GM20000 (cell line): Measurements from ENCODE around the gene ADAMTS2.

Source experiments
- DNase-seq: peaks from one replicate; pipeline ENCODE4 v3.0.0; 2012; ENCODE audit warnings: low spot score
- CTCF ChIP-seq: IDR thresholded peaks from 2 replicates; pipeline ENCODE4 v1.5.1; 2012; ENCODE audit warnings: mild to moderate bottlenecking, control low read depth; ENCODE audit errors: extremely low read depth, missing control alignments

The ADAMTS2 gene

GRCh38 chr5:179242676-179243075, 102.6 kb downstream of the ADAMTS2 start:
- no peak for TF ChIP-seq CTCF
- DNase-seq = no peak

DNA sequence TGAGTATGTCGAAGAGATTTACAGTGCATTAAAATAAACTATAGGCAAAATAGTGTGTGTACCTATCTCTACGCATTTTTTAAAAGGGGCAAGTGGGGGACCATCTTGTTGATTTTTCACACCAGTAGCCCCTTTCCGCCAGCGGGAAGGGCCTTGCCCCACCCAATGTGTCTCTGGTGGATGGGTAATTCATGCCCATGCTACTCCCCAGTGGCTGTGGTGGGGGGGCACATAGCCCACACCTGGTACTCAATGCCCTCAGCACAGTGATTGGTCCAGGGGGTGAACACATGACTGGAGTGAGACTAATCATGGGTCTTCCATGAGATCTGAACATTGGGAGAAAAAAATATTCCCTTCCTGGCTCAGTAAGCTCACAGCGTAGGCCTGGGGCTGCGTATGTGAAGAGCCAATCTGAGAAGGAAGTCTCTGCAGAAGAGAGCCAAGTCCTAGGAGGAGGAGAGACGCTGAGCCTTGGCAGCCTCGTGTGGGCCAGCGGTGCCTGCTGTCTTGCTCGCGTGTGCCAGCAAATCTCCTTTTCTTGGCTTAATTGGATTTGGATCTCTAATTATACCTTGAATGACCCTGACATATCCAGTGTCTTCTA, 103.4 kb downstream of the ADAMTS2 start:
- DNase-seq = no peak
- no peak for TF ChIP-seq CTCF

DNA sequence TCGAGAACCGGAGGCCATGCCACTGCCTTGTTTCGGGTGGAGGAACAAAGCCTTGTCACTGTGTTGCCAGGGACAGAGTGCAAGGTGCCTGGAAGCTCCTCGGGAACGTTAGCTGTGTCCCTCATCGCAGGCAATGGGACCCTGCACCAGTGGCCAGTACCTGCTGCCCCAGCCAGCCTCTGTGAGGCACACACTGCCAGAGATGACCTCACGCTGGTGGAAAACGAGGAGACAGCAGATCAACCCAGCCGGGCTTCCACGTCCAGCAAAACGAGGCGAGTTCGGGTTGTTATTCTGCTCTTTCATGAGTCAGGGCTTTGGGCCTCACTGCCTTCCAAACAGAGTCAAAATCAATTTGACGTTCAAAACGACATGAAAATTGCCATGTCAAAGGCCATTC, 104.1 kb downstream of the ADAMTS2 start:
- TF ChIP-seq CTCF = no peak
- DNase-seq = no peak

DNA sequence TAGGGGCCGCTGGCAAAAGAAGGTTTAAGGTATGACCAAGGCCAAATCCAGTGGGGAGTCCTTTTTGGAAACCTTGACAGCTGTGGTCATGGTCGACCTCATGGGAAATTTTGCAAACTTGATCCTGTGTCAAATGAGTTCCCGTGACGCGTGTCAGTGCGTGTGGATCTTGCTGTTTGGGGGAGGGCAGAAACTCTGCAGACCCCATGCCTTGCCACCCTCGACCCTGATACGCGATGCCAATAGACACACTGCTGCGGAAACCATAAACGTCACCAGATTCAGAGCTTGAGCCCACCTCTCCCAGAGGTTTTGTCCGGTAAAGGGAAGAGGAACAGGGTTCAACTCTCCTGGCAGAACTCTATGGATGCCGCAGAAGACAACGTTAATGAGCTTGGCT, 104.7 kb downstream of the ADAMTS2 start:
- TF ChIP-seq CTCF = no peak
- no peak for DNase-seq

DNA sequence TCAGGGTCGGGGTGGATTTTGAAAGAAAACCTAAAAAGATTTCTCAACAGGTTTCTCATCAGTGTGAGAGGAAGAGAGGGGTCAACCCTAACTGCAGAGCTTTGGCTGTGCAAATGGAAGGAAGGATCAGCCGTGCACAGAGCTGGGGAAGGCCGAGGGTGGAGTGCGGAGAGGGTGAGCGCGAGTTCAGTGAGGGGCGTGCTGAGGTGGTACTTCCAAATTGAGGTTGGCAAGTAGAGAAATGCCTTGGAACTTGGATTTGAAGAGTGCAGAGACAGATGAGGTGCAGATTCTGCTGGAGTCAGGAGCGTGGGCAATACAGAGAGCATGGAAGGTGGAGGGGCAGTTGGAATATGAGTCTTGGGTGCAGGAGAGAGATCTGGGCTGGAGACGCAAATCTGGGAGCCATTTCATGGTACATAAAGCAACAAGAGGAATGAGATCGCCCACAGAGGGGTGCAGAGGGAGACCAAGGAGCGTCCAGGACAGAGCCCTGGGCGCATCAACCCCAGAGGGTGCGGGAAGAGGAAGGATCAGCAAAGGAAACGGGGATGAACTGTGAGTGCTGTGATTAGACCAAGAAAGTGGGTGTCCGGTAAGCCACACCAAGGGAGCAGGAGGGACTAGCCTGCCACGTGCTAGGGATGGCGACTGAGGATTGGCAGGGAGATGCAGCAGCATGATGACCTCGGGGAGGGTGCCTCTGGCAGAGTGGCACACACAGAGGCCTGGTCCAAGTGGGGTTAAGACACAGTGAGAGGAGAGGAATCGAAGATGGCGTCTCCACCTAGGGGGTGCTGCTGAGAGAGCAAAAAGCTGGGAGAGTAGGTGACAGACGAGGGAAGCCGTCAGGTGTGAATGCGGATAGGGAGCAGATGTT, 105.8 kb downstream of the ADAMTS2 start:
- no peak for TF ChIP-seq CTCF
- DNase-seq = no peak

- no peak for TF ChIP-seq CTCF
Observed at GRCh38 chr5:179238628-179238970, 106.7 kb downstream of the ADAMTS2 start.

DNA sequence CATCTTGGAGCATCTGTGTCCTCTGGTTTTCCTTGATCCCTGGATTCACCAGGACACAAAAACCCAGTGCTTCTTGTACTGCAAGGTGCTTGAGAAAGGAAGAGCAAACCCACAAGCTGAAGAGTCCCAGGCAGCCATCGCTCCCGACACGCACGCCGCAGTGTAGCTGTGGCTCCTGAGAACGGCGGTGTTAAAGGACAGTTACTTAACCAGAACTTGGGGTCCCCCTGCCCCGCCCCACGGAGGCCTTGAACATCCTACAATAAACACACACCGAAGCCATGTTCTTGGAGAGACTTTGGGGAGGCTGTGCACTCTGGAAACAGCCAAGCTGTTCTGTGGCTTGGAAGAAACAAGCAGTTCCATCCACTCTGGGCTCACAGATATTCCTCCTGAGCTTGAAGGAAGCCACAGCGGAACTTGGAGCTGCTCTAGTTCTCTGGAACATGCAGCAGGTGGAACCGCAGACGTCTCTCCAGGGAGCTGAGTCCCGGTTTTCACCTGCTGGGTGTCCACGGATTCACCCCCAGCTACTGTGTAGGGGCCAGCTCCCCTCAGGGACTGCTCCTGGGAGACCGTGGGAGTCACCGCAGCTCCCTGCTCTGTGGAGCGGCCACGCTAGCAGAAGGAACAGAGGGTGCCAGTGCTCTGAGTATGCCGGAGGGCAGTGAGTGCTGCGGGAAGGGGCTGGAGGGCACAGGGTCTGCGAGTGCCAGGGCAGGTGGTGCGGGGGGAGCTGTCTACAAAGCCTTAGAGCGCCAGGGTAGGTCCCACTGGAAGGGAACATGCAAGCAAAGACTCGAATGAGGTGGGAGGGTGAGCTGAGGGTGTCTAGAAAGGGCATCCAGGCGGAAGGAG, 107.3 kb downstream of the ADAMTS2 start:
- DNase-seq = no peak
- TF ChIP-seq CTCF = no peak

More at GRCh38 chr5:179238628-179238970, 106.7 kb downstream of the ADAMTS2 start:
- DNase-seq = no peak
